Lower lobe of right lung (tissue), 2 donors: ENCODE measurements around the gene VPS26B. TPM values are rescaled to one million over a fixed set of nuclear protein-coding genes. Genes with fewer than 3 reads are reported as not detected.

ENCODE experiments used
- ATAC-seq, 2 donors: fragments of 200-7000 bp; cut with Tn5 transposase; one replicate each; pipeline ENCODE4 v1.9.1; 2020 to 2022; ENCODE audit warnings: mild to moderate bottlenecking in 2 of 2, moderate library complexity in 2 of 2
- DNase-seq: peaks from one replicate; pipeline ENCODE4 v3.0.0-alpha.2; 2020
- H3K27ac ChIP-seq: fragments of 200-600 bp; one replicate; pipeline ENCODE4 v1.8.0; 2022
- H3K27me3 ChIP-seq: fragments of 200-600 bp; one replicate; pipeline ENCODE4 v1.8.0; 2022; ENCODE audit warnings: low read depth
- H3K36me3 ChIP-seq: fragments of 200-600 bp; one replicate; pipeline ENCODE4 v1.8.0; 2022; ENCODE audit warnings: mild to moderate bottlenecking
- H3K4me1 ChIP-seq: fragments of 200-600 bp; one replicate; pipeline ENCODE4 v1.8.0; 2022
- H3K4me3 ChIP-seq: fragments of 200-600 bp; one replicate; pipeline ENCODE4 v1.8.0; 2022; ENCODE audit warnings: mild to moderate bottlenecking
- H3K9me3 ChIP-seq: fragments of 200-600 bp; one replicate; pipeline ENCODE4 v1.8.0; 2022
- intact Hi-C: fragments of 100-400 bp; cut with DNase I; formaldehyde crosslinking; loops from one replicate; pipeline ENCODE4 v1.11.0; 2022
- total RNA-seq: library from RNA; stranded (reverse); fragmentation: NEBNext Ultra II Directional; extraction: Animal tissue kit (Norgen Biotek cat#: 25700); gene quantifications from one replicate; pipeline ENCODE4 v1.2.1, GENCODE V29; 2021
- TF ChIP-seq, protein P1 (sequence below): fragments of 200-600 bp; IDR thresholded peaks from one replicate; pipeline ENCODE4 v1.8.0; 2022; ENCODE audit warnings: antibody characterized with exemption, mild to moderate bottlenecking
- donor health status: DM: no; HTN: yes; CAD: no; lungs with severe emphysema.

The VPS26B gene
- total RNA-seq, 1 donor from 2014 or later: 42.7 TPM

- intact Hi-C loops: no loop called here
- TF ChIP-seq, protein P1, sequence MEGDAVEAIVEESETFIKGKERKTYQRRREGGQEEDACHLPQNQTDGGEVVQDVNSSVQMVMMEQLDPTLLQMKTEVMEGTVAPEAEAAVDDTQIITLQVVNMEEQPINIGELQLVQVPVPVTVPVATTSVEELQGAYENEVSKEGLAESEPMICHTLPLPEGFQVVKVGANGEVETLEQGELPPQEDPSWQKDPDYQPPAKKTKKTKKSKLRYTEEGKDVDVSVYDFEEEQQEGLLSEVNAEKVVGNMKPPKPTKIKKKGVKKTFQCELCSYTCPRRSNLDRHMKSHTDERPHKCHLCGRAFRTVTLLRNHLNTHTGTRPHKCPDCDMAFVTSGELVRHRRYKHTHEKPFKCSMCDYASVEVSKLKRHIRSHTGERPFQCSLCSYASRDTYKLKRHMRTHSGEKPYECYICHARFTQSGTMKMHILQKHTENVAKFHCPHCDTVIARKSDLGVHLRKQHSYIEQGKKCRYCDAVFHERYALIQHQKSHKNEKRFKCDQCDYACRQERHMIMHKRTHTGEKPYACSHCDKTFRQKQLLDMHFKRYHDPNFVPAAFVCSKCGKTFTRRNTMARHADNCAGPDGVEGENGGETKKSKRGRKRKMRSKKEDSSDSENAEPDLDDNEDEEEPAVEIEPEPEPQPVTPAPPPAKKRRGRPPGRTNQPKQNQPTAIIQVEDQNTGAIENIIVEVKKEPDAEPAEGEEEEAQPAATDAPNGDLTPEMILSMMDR: no peak
- Histone ChIP-seq H3K36me3 (peaks cover 97% of the 10 kb centered on the region), H3K4me3 (no peak overlapping the region), H3K9me3 (no peaks in the 10 kb centered on the region), H3K27ac (no peak overlapping the region), H3K4me1 (peaks cover 13% of the 10 kb centered on the region), H3K27me3 (no peaks in the 10 kb centered on the region)
- ATAC-seq (no peak), DNase-seq (no peak)
Measured at GRCh38 chr11:134246678-134247077, 22.2 kb downstream of the VPS26B start.

DNA sequence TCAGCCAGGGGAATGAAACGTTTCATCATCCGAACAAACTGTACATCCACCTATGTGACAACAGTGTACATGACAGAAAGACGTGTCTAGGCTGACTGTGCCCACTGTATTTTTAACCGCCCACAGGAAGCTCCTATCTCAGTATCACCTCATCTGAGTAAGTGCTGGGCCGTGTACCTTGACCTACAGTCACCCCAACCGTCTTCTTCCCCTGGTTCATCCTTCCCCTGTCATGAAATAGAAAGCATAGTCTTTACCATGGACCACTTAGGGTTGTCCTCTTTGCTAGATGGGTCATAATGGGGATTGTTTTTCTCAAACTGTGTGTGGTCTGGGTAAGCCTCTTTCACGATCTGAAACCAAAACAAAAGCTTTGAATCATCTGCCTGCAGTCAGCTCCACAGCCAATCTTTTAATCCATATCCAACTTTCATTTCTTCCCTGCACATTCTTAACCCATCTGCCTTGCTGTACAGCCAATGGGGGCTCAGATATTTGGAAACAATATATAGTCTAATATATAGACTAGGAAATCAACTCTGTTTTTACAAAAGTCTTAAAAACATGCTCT is 24.5 kb downstream of the VPS26B start:
- ATAC-seq (no peak), DNase-seq (no peak)
- TF ChIP-seq, protein P1: no peak
- Histone ChIP-seq H3K4me3 (no peak overlapping the region), H3K4me1 (peaks cover 24% of the 10 kb centered on the region), H3K36me3 (peaks cover 73% of the 10 kb centered on the region), H3K9me3 (no peaks in the 10 kb centered on the region), H3K27ac (no peak overlapping the region), H3K27me3 (no peaks in the 10 kb centered on the region)
- intact Hi-C loops: no loop called here

- TF ChIP-seq, protein P1: no peak
- peaks cover 61% of the 10 kb centered on the region for H3K36me3 ChIP-seq
- ATAC-seq (no peak), DNase-seq (no peak)
- intact Hi-C loops: no loop called here
- no peak overlapping the region for H3K27ac ChIP-seq
- no peaks in the 10 kb centered on the region for H3K9me3 ChIP-seq
- H3K4me1 ChIP-seq: peaks cover 36% of the 10 kb centered on the region
- H3K27me3 ChIP-seq: no peaks in the 10 kb centered on the region
- H3K4me3 ChIP-seq: no peak overlapping the region
Measured at GRCh38 chr11:134250246-134250645, 25.8 kb downstream of the VPS26B start.

GRCh38 chr11:134250675-134251074 is 26.2 kb downstream of the VPS26B start:
- H3K9me3 ChIP-seq: no peaks in the 10 kb centered on the region
- ATAC-seq: no peak
- TF ChIP-seq, protein P1: no peak
- no peaks in the 10 kb centered on the region for H3K27me3 ChIP-seq
- H3K4me3 ChIP-seq: no peak overlapping the region
- H3K36me3 ChIP-seq: peaks cover 57% of the 10 kb centered on the region
- no peak overlapping the region for H3K27ac ChIP-seq
- intact Hi-C loops: no loop called here
- DNase-seq: no peak
- H3K4me1 ChIP-seq: peaks cover 40% of the 10 kb centered on the region

DNA sequence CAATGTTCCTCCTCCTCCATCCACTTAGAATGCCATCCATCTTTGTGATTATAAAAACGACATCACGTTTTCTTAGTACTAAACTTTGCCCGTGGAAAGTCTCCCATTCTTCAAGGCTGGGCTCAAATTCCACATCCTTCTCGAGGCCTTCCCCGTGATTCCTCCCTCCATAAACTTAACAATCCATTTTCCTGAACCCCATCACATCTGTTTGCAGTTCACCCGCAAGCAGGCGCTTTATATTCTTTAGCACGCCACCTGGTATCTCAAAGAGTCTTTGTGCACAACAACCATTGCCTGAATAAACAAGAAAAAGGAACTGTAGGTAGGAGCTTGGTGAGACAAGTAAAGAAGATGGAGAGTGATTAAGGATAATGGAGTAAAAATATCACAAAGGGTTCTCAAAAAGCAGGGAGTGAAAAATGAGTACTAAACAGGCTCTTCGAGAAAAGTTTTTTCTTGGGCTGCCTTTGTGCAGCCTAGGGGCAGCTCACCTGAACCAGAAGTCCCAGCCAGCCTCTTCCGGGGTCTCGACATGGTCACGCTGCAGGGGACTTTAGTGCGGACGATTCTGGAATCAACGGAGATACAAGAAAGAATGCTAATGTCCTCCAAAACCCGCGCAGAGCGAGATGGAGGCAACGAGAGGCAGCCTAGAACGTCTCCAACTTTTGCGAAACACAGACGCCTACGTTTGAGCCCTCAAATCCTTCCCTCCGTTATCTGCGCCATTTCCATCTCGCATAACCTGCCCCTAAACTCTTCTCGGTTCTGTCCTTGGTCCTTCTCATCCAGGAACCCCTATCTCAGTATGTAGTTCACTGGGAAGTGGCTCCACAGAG is 28.1 kb downstream of the VPS26B start:
- TF ChIP-seq, protein P1: no peak
- peak overlapping the region; percentile 80 for H3K27ac ChIP-seq
- peaks cover 40% of the 10 kb centered on the region for H3K4me1 ChIP-seq
- H3K9me3 ChIP-seq: no peaks in the 10 kb centered on the region
- no peak for DNase-seq
- ATAC-seq: peak; percentile 9 to 35
- H3K27me3 ChIP-seq: no peaks in the 10 kb centered on the region
- peak overlapping the region; percentile 88 for H3K4me3 ChIP-seq
- H3K36me3 ChIP-seq: peaks cover 50% of the 10 kb centered on the region
- intact Hi-C loops: no loop called here
